OCI-LY7 (cell line): ENCODE data around the gene THRB.

Experiments used
- CTCF ChIP-seq: fragments of 200-600 bp; sonication (generic); conservative IDR thresholded peaks from 2 replicates; pipeline ENCODE4 v1.5.1; 2014; ENCODE audit warnings: mild to moderate bottlenecking, antibody characterized with exemption, low read length, moderate library complexity, mixed read lengths
- EZH2phosphoT487 ChIP-seq: fragments of 200-600 bp; sonication (generic); IDR thresholded peaks from 2 replicates; pipeline ENCODE4 v1.6.1; 2018; ENCODE audit warnings: low read depth, borderline replicate concordance, mild to moderate bottlenecking, mixed run types, antibody characterized with exemption, low read length, moderate library complexity, mixed read lengths

- TF ChIP-seq CTCF (no peak), EZH2phosphoT487 (no peak)
Observed at GRCh38 chr3:24523215-24523614, 28.6 kb upstream of the THRB start.
